ENCODE results near the gene DIP2C. TPM values are rescaled to one million over a fixed set of nuclear protein-coding genes. Genes with fewer than 3 reads are reported as not detected.
"Not testable (repeated sequence)": the region's sequence is repeated elsewhere in the genome, so short reads cannot be mapped to it uniquely, and the experiment has no call there.

Gene DIP2C
- polyA plus RNA-seq, 2 donors: 2.2 to 2.7 TPM

DNA sequence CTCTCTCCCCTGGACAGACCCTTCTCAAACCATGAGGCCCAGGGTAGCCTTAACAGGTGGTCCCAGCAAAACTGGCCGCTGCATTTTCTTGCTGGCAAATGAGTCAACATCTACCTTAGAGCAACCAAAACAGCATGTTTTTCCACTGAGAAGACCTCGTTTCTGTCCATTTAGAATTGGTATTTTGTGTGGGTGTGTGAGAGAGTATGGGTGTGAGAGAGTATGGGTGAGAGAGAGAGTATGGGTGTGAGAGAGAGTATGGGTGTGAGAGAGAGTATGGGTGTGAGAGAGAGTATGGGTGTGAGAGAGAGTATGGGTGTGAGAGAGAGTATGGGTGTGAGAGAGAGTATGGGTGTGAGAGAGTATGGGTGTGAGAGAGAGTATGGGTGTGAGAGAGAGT lies 157.1 kb downstream of the DIP2C start:
- not testable (repeated sequence) for H3K27me3 ChIP-seq (ENCODE audit: control insufficient read depth in 1 of 2, insufficient read depth in 2 of 2, low read length in 2 of 2); H3K4me3 ChIP-seq (ENCODE audit: low read depth in 1 of 2, low read length in 2 of 2); H3K36me3 ChIP-seq (ENCODE audit: control insufficient read depth in 2 of 2, insufficient read depth in 2 of 2, low read length in 1 of 2); H3K9me3 ChIP-seq (ENCODE audit: control insufficient read depth in 2 of 2, insufficient read depth in 1 of 2, low read depth in 1 of 2, low read length in 1 of 2); H3K27ac ChIP-seq (ENCODE audit: low read depth in 2 of 2, low read length in 1 of 2); H3K4me1 ChIP-seq (ENCODE audit: control insufficient read depth in 2 of 2, insufficient read depth in 2 of 2, low read length in 1 of 2)
- WGBS, 2 donors: 73 to 82% methylated on average over 2 of the region's 2 CpGs

DNA sequence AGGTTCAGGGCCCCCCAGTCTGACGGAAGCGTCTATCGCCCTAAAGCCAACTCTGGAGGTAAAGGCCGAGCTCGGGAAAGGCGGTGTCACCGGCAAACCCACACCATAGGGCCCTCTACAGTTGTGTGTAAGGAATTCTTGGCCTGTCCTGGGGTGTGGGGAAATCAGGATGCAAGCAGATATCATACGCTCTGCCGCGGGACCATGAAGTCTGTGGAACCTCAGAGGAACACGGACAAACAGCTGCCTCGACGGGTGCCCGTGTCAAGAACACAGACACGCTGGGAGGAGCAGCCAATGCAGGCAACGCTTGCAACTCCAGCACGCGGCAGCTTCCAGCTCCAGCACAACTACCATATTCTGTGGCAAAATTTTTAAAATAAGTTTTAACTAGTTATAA lies 157.9 kb downstream of the DIP2C start:
- no peak overlapping the region for H3K4me3 ChIP-seq (ENCODE audit: low read depth in 1 of 2, low read length in 2 of 2)
- H3K27ac ChIP-seq (ENCODE audit: low read depth in 2 of 2, low read length in 1 of 2): no peak overlapping the region
- no peaks in the 10 kb centered on the region for H3K36me3 ChIP-seq (ENCODE audit: control insufficient read depth in 2 of 2, insufficient read depth in 2 of 2, low read length in 1 of 2)
- no peaks in the 10 kb centered on the region for H3K27me3 ChIP-seq (ENCODE audit: control insufficient read depth in 1 of 2, insufficient read depth in 2 of 2, low read length in 2 of 2)
- no peaks in the 10 kb centered on the region for H3K9me3 ChIP-seq (ENCODE audit: control insufficient read depth in 2 of 2, insufficient read depth in 1 of 2, low read depth in 1 of 2, low read length in 1 of 2)
- H3K4me1 ChIP-seq (ENCODE audit: control insufficient read depth in 2 of 2, insufficient read depth in 2 of 2, low read length in 1 of 2): peaks cover 0 to 2% of the 10 kb centered on the region in 2 donors
- whole genome bisulfite sequencing, 2 donors: 93 to 95% methylated on average over 18 of the region's 18 CpGs

DNA sequence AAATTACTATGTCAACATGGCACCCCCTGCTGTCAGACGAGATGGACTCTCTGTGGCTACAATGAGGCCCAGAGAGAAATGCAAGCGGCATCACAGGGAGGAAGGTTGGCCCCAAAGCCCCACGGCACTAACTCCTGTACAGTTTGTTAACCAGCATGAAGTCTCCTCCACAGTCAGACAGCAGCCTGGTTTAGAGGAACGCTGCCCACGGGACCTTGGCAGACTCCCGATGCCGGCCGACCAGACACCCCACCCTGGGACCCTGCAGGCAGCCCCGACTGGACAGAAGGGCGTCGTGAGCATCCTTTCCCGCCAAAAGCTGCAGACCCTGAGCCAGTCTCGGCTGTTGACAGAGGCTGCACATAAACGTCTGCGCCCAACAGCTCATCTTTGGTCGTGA lies 158.8 kb downstream of the DIP2C start:
- Histone ChIP-seq H3K4me3 (ENCODE audit: low read depth in 1 of 2, low read length in 2 of 2) (no peak overlapping the region), H3K36me3 (ENCODE audit: control insufficient read depth in 2 of 2, insufficient read depth in 2 of 2, low read length in 1 of 2) (no peaks in the 10 kb centered on the region), H3K27ac (ENCODE audit: low read depth in 2 of 2, low read length in 1 of 2) (no peak overlapping the region), H3K9me3 (ENCODE audit: control insufficient read depth in 2 of 2, insufficient read depth in 1 of 2, low read depth in 1 of 2, low read length in 1 of 2) (no peaks in the 10 kb centered on the region), H3K4me1 (ENCODE audit: control insufficient read depth in 2 of 2, insufficient read depth in 2 of 2, low read length in 1 of 2) (peaks cover 0 to 2% of the 10 kb centered on the region in 2 donors), H3K27me3 (ENCODE audit: control insufficient read depth in 1 of 2, insufficient read depth in 2 of 2, low read length in 2 of 2) (no peaks in the 10 kb centered on the region)
- WGBS, 2 donors: 91 to 92% methylated on average over 16 of the region's 16 CpGs

DNA sequence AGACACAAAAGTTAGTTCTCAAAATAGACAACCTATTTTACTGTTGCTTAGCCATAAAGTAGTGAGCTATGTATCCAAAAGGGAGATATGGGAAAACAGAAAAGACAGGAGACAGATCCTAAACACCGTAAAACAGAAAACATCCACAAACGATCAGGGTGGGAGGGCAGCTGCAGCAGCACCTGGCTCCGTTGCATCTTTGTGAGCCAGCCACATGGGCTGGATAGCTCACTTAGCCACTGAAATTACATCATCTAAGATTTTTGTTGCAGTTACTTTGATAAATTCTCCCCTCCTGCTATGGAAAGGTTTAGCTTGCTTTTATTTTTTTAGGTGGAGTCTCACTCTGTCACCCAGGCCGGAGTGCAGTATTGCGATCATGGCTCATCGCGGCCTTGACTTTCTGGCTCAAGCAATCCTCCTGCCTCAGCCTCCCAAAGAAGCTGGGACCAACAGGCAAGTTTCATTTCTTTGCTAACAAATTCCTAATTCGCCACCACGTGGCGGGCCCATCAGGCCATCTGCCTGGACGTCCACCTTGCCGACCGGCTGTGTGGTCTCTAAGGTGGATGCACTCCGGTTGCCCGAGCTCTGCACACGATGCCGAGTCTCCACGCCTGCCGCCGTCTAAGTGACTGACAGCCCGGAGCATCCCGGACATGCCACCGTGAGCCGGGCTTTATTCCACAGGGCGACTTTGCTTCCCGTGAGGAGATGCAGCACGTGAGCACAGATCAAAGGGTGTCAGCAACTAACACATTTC lies 159.8 kb downstream of the DIP2C start:
- WGBS, 2 donors: 94 to 95% methylated on average over 27 of the region's 27 CpGs
- no peak overlapping the region for H3K27ac ChIP-seq (ENCODE audit: low read depth in 2 of 2, low read length in 1 of 2)
- peaks cover 0 to 2% of the 10 kb centered on the region in 2 donors for H3K4me1 ChIP-seq (ENCODE audit: control insufficient read depth in 2 of 2, insufficient read depth in 2 of 2, low read length in 1 of 2)
- H3K36me3 ChIP-seq (ENCODE audit: control insufficient read depth in 2 of 2, insufficient read depth in 2 of 2, low read length in 1 of 2): no peaks in the 10 kb centered on the region
- H3K4me3 ChIP-seq (ENCODE audit: low read depth in 1 of 2, low read length in 2 of 2): no peak overlapping the region
- no peaks in the 10 kb centered on the region for H3K9me3 ChIP-seq (ENCODE audit: control insufficient read depth in 2 of 2, insufficient read depth in 1 of 2, low read depth in 1 of 2, low read length in 1 of 2)
- H3K27me3 ChIP-seq (ENCODE audit: control insufficient read depth in 1 of 2, insufficient read depth in 2 of 2, low read length in 2 of 2): no peaks in the 10 kb centered on the region

DNA sequence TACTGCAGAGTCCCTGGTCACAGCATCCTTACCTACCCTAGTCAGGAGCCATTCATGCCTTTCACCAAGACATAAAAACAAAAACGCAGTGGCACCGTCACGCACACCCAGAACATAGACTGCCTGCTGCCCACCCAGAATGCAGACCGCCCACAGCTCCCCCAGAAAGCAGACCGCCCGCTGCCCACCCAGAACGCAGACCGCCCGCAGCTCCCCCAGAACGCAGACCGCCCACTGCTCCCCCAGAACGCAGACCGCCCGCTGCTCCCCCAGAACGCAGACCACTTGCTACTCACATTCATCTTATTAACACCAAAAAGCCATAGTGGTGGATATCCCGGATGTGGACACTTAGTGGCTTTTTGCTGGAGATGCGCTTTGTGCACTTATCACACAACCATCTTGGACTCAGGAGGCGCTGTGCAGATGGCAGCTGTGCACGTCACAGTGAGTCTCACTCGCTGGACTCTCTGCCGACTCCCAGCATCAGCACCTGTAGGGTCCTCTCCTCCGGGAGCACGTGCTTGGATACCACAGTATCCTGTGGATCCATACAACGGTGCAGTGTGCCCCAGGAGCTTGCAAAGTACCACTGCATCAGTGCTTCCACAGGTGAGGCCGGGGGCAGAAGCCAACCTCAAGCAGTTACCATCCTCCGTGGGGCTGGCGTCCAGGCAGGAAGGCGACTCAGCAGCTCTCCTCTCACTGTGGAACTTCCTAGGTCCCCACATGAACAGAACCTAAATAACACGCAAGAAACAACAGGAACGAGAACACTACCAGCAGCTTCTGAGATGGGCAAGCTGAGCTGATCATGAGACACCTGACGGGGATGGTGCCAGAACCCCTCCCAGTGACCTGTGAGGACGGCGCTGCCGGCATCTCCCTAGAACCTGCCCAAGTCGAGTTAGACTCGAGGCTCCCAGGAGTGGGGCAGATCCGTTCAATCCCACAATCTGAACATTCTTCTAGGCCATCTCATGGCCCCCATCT lies 161.0 kb downstream of the DIP2C start:
- 89 to 92% methylated on average over 37 of the region's 37 CpGs for WGBS, 2 donors
- H3K36me3 ChIP-seq (ENCODE audit: control insufficient read depth in 2 of 2, insufficient read depth in 2 of 2, low read length in 1 of 2): no peaks in the 10 kb centered on the region
- no peaks in the 10 kb centered on the region for H3K9me3 ChIP-seq (ENCODE audit: control insufficient read depth in 2 of 2, insufficient read depth in 1 of 2, low read depth in 1 of 2, low read length in 1 of 2)
- H3K27me3 ChIP-seq (ENCODE audit: control insufficient read depth in 1 of 2, insufficient read depth in 2 of 2, low read length in 2 of 2): no peaks in the 10 kb centered on the region
- no peak overlapping the region for H3K4me3 ChIP-seq (ENCODE audit: low read depth in 1 of 2, low read length in 2 of 2)
- H3K4me1 ChIP-seq (ENCODE audit: control insufficient read depth in 2 of 2, insufficient read depth in 2 of 2, low read length in 1 of 2): peaks cover 0 to 2% of the 10 kb centered on the region in 2 donors
- H3K27ac ChIP-seq (ENCODE audit: low read depth in 2 of 2, low read length in 1 of 2): no peak overlapping the region

DNA sequence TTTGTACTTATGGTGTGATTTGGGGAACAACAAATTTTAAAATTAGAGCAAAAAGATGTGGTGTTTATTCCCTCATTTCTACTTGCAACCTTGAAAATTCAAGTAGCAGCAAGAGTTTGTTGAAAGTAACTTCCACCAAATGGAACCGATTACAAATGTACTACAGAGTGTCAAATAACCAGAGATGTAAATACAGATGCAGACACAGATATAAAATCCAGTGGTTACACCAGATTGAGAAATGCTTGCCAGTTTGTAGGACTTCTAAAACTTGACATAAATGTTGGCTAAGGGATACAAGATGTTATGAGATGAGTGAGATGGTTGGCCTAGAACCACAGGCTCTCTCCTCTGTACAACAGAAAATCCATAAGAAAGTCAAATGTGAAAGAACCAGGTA lies 162.1 kb downstream of the DIP2C start:
- Histone ChIP-seq H3K36me3 (ENCODE audit: control insufficient read depth in 2 of 2, insufficient read depth in 2 of 2, low read length in 1 of 2) (no peaks in the 10 kb centered on the region), H3K9me3 (ENCODE audit: control insufficient read depth in 2 of 2, insufficient read depth in 1 of 2, low read depth in 1 of 2, low read length in 1 of 2) (no peaks in the 10 kb centered on the region), H3K4me3 (ENCODE audit: low read depth in 1 of 2, low read length in 2 of 2) (no peak overlapping the region), H3K27ac (ENCODE audit: low read depth in 2 of 2, low read length in 1 of 2) (no peak overlapping the region), H3K4me1 (ENCODE audit: control insufficient read depth in 2 of 2, insufficient read depth in 2 of 2, low read length in 1 of 2) (no peaks in the 10 kb centered on the region), H3K27me3 (ENCODE audit: control insufficient read depth in 1 of 2, insufficient read depth in 2 of 2, low read length in 2 of 2) (no peaks in the 10 kb centered on the region)
- 67 to 76% methylated on average over 1 of the region's 1 CpG for WGBS, 2 donors

DNA sequence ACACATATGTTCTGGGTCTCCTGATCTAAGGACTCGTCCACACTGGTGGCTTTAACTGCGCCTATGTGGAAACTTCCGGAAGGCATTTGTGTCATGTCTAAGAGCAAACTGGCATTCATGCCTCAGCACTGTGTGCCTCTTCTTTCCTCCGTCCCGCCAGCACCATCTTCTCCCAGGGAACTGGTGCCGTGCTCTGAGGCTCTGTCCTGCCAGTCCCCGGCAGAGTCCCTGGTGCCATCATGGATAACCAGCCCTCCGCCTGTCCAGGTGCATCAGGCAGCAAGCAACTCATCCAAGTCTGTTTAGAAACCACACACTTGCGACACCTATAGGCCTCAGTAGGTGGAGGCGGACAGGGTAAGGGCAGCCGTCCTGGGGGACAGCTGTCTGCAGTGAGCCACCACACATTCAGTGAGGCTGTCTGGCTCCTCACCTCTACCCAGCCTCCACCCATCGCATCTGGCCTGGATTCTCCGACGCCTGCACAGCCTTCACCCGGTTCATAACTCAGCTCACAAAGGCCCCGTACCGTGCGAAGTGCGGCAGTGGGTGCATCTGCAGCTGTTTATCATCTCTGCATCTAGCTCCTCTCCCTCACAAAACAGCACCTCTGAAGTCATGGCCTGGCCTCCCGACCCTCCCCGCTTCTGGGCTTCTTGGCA lies 162.7 kb downstream of the DIP2C start:
- Histone ChIP-seq H3K4me1 (ENCODE audit: control insufficient read depth in 2 of 2, insufficient read depth in 2 of 2, low read length in 1 of 2) (no peaks in the 10 kb centered on the region), H3K4me3 (ENCODE audit: low read depth in 1 of 2, low read length in 2 of 2) (no peak overlapping the region), H3K27me3 (ENCODE audit: control insufficient read depth in 1 of 2, insufficient read depth in 2 of 2, low read length in 2 of 2) (no peaks in the 10 kb centered on the region), H3K9me3 (ENCODE audit: control insufficient read depth in 2 of 2, insufficient read depth in 1 of 2, low read depth in 1 of 2, low read length in 1 of 2) (no peaks in the 10 kb centered on the region), H3K36me3 (ENCODE audit: control insufficient read depth in 2 of 2, insufficient read depth in 2 of 2, low read length in 1 of 2) (no peaks in the 10 kb centered on the region), H3K27ac (ENCODE audit: low read depth in 2 of 2, low read length in 1 of 2) (no peak overlapping the region)
- 90 to 94% methylated on average over 21 of the region's 21 CpGs for WGBS, 2 donors

DNA sequence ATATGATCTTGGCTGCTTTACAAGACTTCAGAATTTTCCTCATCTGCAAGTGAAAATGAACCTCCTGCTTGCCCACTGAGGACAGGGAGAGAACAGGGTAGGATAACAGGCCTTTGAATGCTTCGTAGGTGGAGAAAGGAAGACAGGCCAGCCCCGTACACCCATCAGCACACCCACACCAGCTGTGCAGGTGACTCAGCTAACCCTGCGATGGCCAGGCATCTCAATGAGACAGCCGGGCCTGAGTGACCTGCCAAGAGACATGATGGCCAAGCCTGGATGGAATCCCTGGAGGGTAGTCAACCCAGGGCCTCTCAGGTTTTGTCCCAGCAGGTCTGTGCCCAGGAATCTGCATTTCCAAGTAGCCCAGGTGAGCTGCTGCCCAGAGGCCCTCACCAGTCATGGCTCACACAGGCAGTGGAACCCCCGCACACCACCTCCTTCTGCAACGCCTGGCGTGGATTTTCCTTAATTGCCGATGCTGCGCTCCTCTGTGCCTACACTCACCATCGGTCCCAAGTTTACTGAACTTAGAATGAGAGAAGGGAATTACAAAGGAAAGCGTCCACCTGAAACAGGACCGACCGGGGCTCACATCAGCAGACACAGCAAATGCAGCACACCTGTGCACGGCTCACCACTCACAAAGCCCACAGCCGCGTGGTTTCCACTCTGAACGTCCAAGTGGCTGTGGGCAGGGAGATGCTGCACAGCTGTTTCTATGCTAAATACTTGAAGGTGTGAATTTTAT lies 163.7 kb downstream of the DIP2C start:
- Histone ChIP-seq H3K27ac (ENCODE audit: low read depth in 2 of 2, low read length in 1 of 2) (no peak overlapping the region), H3K27me3 (ENCODE audit: control insufficient read depth in 1 of 2, insufficient read depth in 2 of 2, low read length in 2 of 2) (no peaks in the 10 kb centered on the region), H3K4me3 (ENCODE audit: low read depth in 1 of 2, low read length in 2 of 2) (no peak overlapping the region), H3K4me1 (ENCODE audit: control insufficient read depth in 2 of 2, insufficient read depth in 2 of 2, low read length in 1 of 2) (peaks cover 0 to 2% of the 10 kb centered on the region in 2 donors), H3K36me3 (ENCODE audit: control insufficient read depth in 2 of 2, insufficient read depth in 2 of 2, low read length in 1 of 2) (no peaks in the 10 kb centered on the region), H3K9me3 (ENCODE audit: control insufficient read depth in 2 of 2, insufficient read depth in 1 of 2, low read depth in 1 of 2, low read length in 1 of 2) (no peaks in the 10 kb centered on the region)
- 84 to 86% methylated on average over 17 of the region's 17 CpGs for WGBS, 2 donors

DNA sequence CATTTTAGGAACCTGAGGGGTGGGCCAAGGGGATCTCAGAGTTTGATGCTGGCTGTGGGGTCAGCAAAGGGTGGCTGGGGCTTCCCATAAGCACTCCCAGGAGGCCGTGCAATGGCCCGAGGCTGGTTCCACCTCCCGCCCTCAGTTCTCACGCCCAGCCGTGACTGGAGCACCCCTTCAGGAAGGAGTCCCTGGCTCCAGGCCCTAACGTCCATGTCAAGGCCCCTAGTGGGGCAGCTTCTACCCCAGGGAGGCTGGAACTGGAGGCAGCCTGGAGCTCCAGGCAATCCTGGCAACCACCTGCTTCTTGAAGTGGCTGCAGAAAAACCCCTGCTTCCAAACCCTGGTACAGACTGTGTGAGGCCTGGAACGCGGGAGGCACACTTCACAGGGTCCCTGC lies 165.5 kb downstream of the DIP2C start:
- no peaks in the 10 kb centered on the region for H3K36me3 ChIP-seq (ENCODE audit: control insufficient read depth in 2 of 2, insufficient read depth in 2 of 2, low read length in 1 of 2)
- 66 to 73% methylated on average over 8 of the region's 8 CpGs for WGBS, 2 donors
- H3K9me3 ChIP-seq (ENCODE audit: control insufficient read depth in 2 of 2, insufficient read depth in 1 of 2, low read depth in 1 of 2, low read length in 1 of 2): no peaks in the 10 kb centered on the region
- H3K27ac ChIP-seq (ENCODE audit: low read depth in 2 of 2, low read length in 1 of 2): no peak overlapping the region
- no peak overlapping the region for H3K4me3 ChIP-seq (ENCODE audit: low read depth in 1 of 2, low read length in 2 of 2)
- H3K4me1 ChIP-seq (ENCODE audit: control insufficient read depth in 2 of 2, insufficient read depth in 2 of 2, low read length in 1 of 2): peaks cover 2% of the 10 kb centered on the region in 2 donors
- no peaks in the 10 kb centered on the region for H3K27me3 ChIP-seq (ENCODE audit: control insufficient read depth in 1 of 2, insufficient read depth in 2 of 2, low read length in 2 of 2)

Measured in esophagus (tissue), 2 donors.